Natural killer cell (primary cell): ENCODE results near the gene KAZN. TPM values are rescaled to one million over a fixed set of nuclear protein-coding genes. Genes with fewer than 3 reads are reported as not detected.

Experiments used
- ATAC-seq, 3 donors: fragments of 150-1000 bp in 2 of 3; fragments of 200-7000 bp in 1 of 3; cut with Tn5 transposase; 1 replicate in 1 of 3; 2 replicates in 2 of 3; pipeline ENCODE4 v1.10.0; 2021; ENCODE audit warnings: mild to moderate bottlenecking in 2 of 3, moderate library complexity in 2 of 3
- DNase-seq, 2 donors: peaks; one replicate each; pipeline versions ENCODE4 v3.0.0 to v3.0.0-alpha.2; 2013 to 2021; ENCODE audit warnings: mixed read lengths in 1 of 2
- H3K27ac ChIP-seq: one replicate; pipeline ENCODE4 v1.5.1; 2013; ENCODE audit warnings: mild to moderate bottlenecking, low read length
- H3K27me3 ChIP-seq: one replicate; pipeline ENCODE4 v1.6.1; 2013; ENCODE audit warnings: low read length; ENCODE audit not compliant: control insufficient read depth, insufficient read depth
- H3K36me3 ChIP-seq: one replicate; pipeline ENCODE4 v1.6.1; 2013; ENCODE audit warnings: low read length; ENCODE audit not compliant: control insufficient read depth, insufficient read depth
- H3K4me1 ChIP-seq: one replicate; pipeline ENCODE4 v1.6.1; 2013; ENCODE audit warnings: low read length; ENCODE audit not compliant: control insufficient read depth, insufficient read depth
- H3K4me3 ChIP-seq: one replicate; pipeline ENCODE4 v1.5.1; 2013; ENCODE audit warnings: low read length
- H3K9me3 ChIP-seq: one replicate; pipeline ENCODE4 v1.6.1; 2013; ENCODE audit warnings: low read length; ENCODE audit not compliant: control insufficient read depth, insufficient read depth
- H3K27ac Mint-ChIP-seq, 2 donors: one replicate each; pipeline ENCODE4 v1.8.0; 2022; ENCODE audit warnings: mild to moderate bottlenecking in 2 of 2, mixed read lengths in 2 of 2, moderate library complexity in 1 of 2
- H3K27me3 Mint-ChIP-seq, 2 donors: one replicate each; pipeline ENCODE4 v1.8.0; 2022; ENCODE audit warnings: low read depth in 2 of 2, mixed read lengths in 2 of 2
- H3K36me3 Mint-ChIP-seq: one replicate; pipeline ENCODE4 v1.8.0; 2022; ENCODE audit warnings: mixed read lengths
- H3K4me1 Mint-ChIP-seq, 2 donors: one replicate each; pipeline ENCODE4 v1.8.0; 2022; ENCODE audit warnings: mixed read lengths in 2 of 2
- H3K4me3 Mint-ChIP-seq: one replicate; pipeline ENCODE4 v1.8.0; 2022; ENCODE audit warnings: mild to moderate bottlenecking, moderate library complexity, mixed read lengths
- H3K9me3 Mint-ChIP-seq, 2 donors: one replicate each; pipeline ENCODE4 v1.8.0; 2022; ENCODE audit warnings: mixed read lengths in 2 of 2
- CTCF ChIP-seq: fragments of 200-600 bp; IDR thresholded peaks from one replicate; pipeline ENCODE4 v1.8.0; 2022; ENCODE audit warnings: antibody characterized with exemption
- WGBS: methylation state at CpG from one replicate; pipeline ENCODE4 v1.1.7; 2013; ENCODE audit warnings: missing lambda C conversion rate; ENCODE audit not compliant: insufficient coverage; 5-methylcytosine and 5-hydroxymethylcytosine counted together
- intact Hi-C: fragments of 100-400 bp; cut with micrococcal nuclease; formaldehyde crosslinking; loops from one replicate; pipeline ENCODE4 v1.14.2; 2022
- total RNA-seq, 4 donors: library from RNA; stranded (reverse); fragments of 120-200 nt in 1 of 4; gene quantifications; one replicate each; pipeline versions ENCODE4 v1.2.3 to v1.2.4, GENCODE V29; 2013 to 2022

The KAZN gene
- total RNA-seq, 3 donors from 2014 or later (not counting 1 experiment from before 2014, with no cell fraction given), result 1.2 to 2.0 (median 1.7) TPM

DNA sequence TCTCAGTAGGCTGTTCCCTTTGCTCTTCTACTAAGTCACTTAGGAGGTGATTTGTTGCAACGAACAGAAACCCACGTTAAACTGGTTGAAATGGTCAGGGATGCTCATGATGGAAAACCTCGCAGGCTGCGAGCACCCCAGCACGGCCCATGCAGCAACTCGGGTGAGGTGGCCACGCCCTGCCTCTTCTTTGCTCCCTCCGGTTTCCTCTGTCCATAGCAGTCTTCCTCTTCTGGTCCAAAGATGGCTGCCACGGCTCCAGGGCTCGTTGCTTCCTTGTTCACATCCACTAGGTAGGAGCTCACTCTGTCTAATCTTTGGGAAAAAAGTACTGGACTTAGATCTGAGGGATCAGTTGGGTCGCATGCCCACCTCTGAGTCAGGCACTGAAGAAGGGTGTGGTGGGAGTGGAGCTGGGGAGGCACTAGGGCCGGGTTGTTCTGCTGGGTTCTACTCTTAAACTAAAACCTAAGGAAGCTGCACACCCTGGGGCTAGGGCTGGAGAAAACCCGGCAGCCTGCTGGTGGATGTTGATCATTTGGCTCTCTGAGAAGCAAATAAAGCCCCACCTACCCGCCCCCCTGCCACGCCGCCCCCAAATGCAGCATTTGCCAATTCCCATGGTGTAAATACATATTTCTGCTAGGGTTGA lies 31.0 kb downstream of the KAZN start:
- no peak overlapping the region for H3K4me3 ChIP-seq
- Mint-ChIP-seq H3K27me3 (peaks cover 0 to 7% of the 10 kb centered on the region in 2 donors), H3K4me1 (no peaks in the 10 kb centered on the region), H3K9me3 (no peaks in the 10 kb centered on the region), H3K36me3 (no peaks in the 10 kb centered on the region), H3K4me3 (no peak overlapping the region), H3K27ac (no peak overlapping the region)
- ATAC-seq (no peak), DNase-seq (no peak)
- WGBS, result 88% methylated on average over 16 of the region's 16 CpGs
- H3K27ac ChIP-seq, result no peak overlapping the region
- no peaks in the 10 kb centered on the region for H3K27me3 ChIP-seq
- H3K4me1 ChIP-seq, result no peaks in the 10 kb centered on the region
- H3K9me3 ChIP-seq, result no peaks in the 10 kb centered on the region
- H3K36me3 ChIP-seq, result no peaks in the 10 kb centered on the region
- intact Hi-C loops, result loop anchor here (10.0 kb wide), 1 partner anchor 55 kb away; no protein-coding TSS in a partner anchor
- TF ChIP-seq CTCF, result no peak

DNA sequence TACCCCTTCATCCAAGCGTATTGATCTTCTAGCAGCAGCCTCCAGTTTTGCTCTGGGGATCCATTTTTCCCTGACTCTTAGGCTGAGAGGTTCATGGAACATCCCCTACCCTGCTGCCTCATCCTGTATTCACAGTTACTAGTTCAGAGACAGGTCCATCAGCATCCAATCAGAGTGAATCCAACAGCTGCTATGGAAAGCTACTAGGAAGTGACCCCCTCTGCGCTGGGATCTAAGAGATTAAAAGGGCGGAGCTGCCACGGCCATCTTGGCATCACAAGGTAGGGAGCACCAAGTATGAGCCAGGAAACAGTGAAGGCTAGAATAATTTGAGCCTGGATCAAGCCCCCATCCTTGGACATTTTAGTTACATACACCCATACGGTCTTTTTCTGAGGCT lies 32.5 kb downstream of the KAZN start:
- ATAC-seq (no peak), DNase-seq (no peak)
- Histone ChIP-seq H3K36me3 (no peaks in the 10 kb centered on the region), H3K27me3 (no peaks in the 10 kb centered on the region), H3K4me3 (no peak overlapping the region), H3K4me1 (no peaks in the 10 kb centered on the region), H3K27ac (no peak overlapping the region), H3K9me3 (no peaks in the 10 kb centered on the region)
- no peaks in the 10 kb centered on the region for H3K9me3 Mint-ChIP-seq
- H3K4me3 Mint-ChIP-seq, result no peak overlapping the region
- H3K36me3 Mint-ChIP-seq, result no peaks in the 10 kb centered on the region
- no peaks in the 10 kb centered on the region for H3K4me1 Mint-ChIP-seq
- TF ChIP-seq CTCF, result no peak
- intact Hi-C loops, result no loop called here
- H3K27me3 Mint-ChIP-seq, result peaks cover 4 to 7% of the 10 kb centered on the region in 2 donors
- WGBS, result 89% methylated on average over 5 of the region's 5 CpGs
- no peak overlapping the region for H3K27ac Mint-ChIP-seq

GRCh38 chr1:14631421-14631820 lies 32.9 kb downstream of the KAZN start:
- no peak for TF ChIP-seq CTCF
- Histone ChIP-seq H3K36me3 (no peaks in the 10 kb centered on the region), H3K4me3 (no peak overlapping the region), H3K9me3 (no peaks in the 10 kb centered on the region), H3K27me3 (no peaks in the 10 kb centered on the region), H3K4me1 (no peaks in the 10 kb centered on the region), H3K27ac (no peak overlapping the region)
- H3K4me3 Mint-ChIP-seq, result no peak overlapping the region
- H3K27ac Mint-ChIP-seq, result no peak overlapping the region
- DNase-seq (no peak), ATAC-seq (no peak)
- 88% methylated on average over 10 of the region's 10 CpGs for WGBS
- peaks cover 4 to 7% of the 10 kb centered on the region in 2 donors for H3K27me3 Mint-ChIP-seq
- H3K4me1 Mint-ChIP-seq, result no peaks in the 10 kb centered on the region
- no peaks in the 10 kb centered on the region for H3K36me3 Mint-ChIP-seq
- intact Hi-C loops, result no loop called here
- H3K9me3 Mint-ChIP-seq, result no peaks in the 10 kb centered on the region

- H3K27ac Mint-ChIP-seq, result no peak overlapping the region
- WGBS, result 33% methylated on average over 5 of the region's 5 CpGs
- DNase-seq, result no peak
- H3K36me3 Mint-ChIP-seq, result no peaks in the 10 kb centered on the region
- ATAC-seq, result no peak
- Histone ChIP-seq H3K9me3 (no peaks in the 10 kb centered on the region), H3K4me3 (no peak overlapping the region), H3K36me3 (no peaks in the 10 kb centered on the region), H3K27me3 (no peaks in the 10 kb centered on the region), H3K4me1 (no peaks in the 10 kb centered on the region), H3K27ac (no peak overlapping the region)
- peaks cover 6 to 7% of the 10 kb centered on the region in 2 donors for H3K27me3 Mint-ChIP-seq
- no peaks in the 10 kb centered on the region for H3K4me1 Mint-ChIP-seq
- no peak overlapping the region for H3K4me3 Mint-ChIP-seq
- no peak for TF ChIP-seq CTCF
- intact Hi-C loops, result no loop called here
- H3K9me3 Mint-ChIP-seq, result no peaks in the 10 kb centered on the region
Measured at GRCh38 chr1:14634486-14634885, 36.0 kb downstream of the KAZN start.
